Hepatocyte (in vitro differentiated cells): Measurements from ENCODE around the gene ASB16. TPM values are rescaled to one million over a fixed set of nuclear protein-coding genes. Genes with fewer than 3 reads are reported as not detected.
A peak's percentile ranks its signal among the peaks of the same experiment; 100 is the strongest.

ENCODE experiments used
- DNase-seq: peaks from one replicate; pipeline ENCODE4 v3.0.0-alpha.2; 2016; ENCODE audit warnings: low spot score
- H2AFZ ChIP-seq: fragments of 200-600 bp; sonication (generic); 2 replicates; pipeline ENCODE4 v1.6.0; 2016; ENCODE audit warnings: antibody characterized with exemption, mild to moderate bottlenecking
- H3K27ac ChIP-seq: fragments of 200-600 bp; sonication (generic); 2 replicates; pipeline ENCODE4 v1.5.1; 2016; ENCODE audit warnings: mild to moderate bottlenecking
- H3K27me3 ChIP-seq: fragments of 200-600 bp; sonication (generic); 2 replicates; pipeline ENCODE4 v1.6.1; 2016
- H3K36me3 ChIP-seq: fragments of 200-600 bp; sonication (generic); replicated peaks from 2 replicates; pipeline ENCODE4 v1.5.1; 2016; ENCODE audit warnings: low read depth; ENCODE audit not compliant: insufficient read depth
- H3K4me1 ChIP-seq: fragments of 200-600 bp; sonication (generic); 2 replicates; pipeline ENCODE4 v1.5.1; 2016; ENCODE audit warnings: mild to moderate bottlenecking, moderate library complexity; ENCODE audit not compliant: insufficient read depth
- H3K4me2 ChIP-seq: fragments of 200-600 bp; sonication (generic); 2 replicates; pipeline ENCODE4 v1.6.0; 2016
- H3K4me3 ChIP-seq: fragments of 200-600 bp; sonication (generic); 2 replicates; pipeline ENCODE4 v1.5.1; 2016; ENCODE audit warnings: mild to moderate bottlenecking
- H3K79me2 ChIP-seq: fragments of 200-600 bp; sonication (generic); 2 replicates; pipeline ENCODE4 v1.6.0; 2017; ENCODE audit warnings: mild to moderate bottlenecking
- H3K9me2 ChIP-seq: fragments of 200-600 bp; sonication (generic); replicated peaks from 2 replicates; pipeline ENCODE4 v1.6.0; 2017; ENCODE audit warnings: mild to moderate bottlenecking; ENCODE audit not compliant: insufficient read depth
- H3K9me3 ChIP-seq: fragments of 200-600 bp; sonication (generic); 2 replicates; pipeline ENCODE4 v1.5.1; 2016; ENCODE audit warnings: low read depth, mild to moderate bottlenecking
- H4K20me1 ChIP-seq: fragments of 200-600 bp; sonication (generic); 2 replicates; pipeline ENCODE4 v1.6.0; 2016; ENCODE audit warnings: mild to moderate bottlenecking; ENCODE audit not compliant: insufficient read depth, poor library complexity, severe bottlenecking
- EZH2 ChIP-seq: fragments of 200-600 bp; sonication (generic); IDR thresholded peaks from 2 replicates; pipeline ENCODE4 v1.6.1; 2016; ENCODE audit warnings: antibody characterized with exemption, mild to moderate bottlenecking, borderline replicate concordance
- EZH2phosphoT487 ChIP-seq: fragments of 200-600 bp; sonication (generic); IDR thresholded peaks from one replicate; pipeline ENCODE4 v1.6.1; 2018; ENCODE audit warnings: antibody characterized with exemption, mild to moderate bottlenecking, low read depth, moderate library complexity; ENCODE audit not compliant: unreplicated experiment, severe bottlenecking
- WGBS: methylation state at CpG from one replicate; pipeline ENCODE4 v1.1.6; 2016; ENCODE audit warnings: low lambda C conversion rate; ENCODE audit errors: missing lambda C conversion rate; 5-methylcytosine and 5-hydroxymethylcytosine counted together
- microRNA-seq: library from miRNA; unstranded; fragments of <30 nt; microRNA quantifications from one replicate; pipeline ENCODE4, GENCODE V29; 2017
- polyA plus RNA-seq: library from polyadenylated mRNA; unstranded; fragments of >200 nt; fragmentation: Nextera tagmentation; extraction: Ambion mirVana; gene quantifications from 2 replicates; pipeline ENCODE4 v1.2.1, GENCODE V29; 2016
- small RNA-seq: library from RNA; depleted of rRNA; stranded (forward); fragments of <200 nt; gene quantifications from one replicate; pipeline ENCODE3, GENCODE V24; 2014
- total RNA-seq: library from RNA; depleted of rRNA; stranded (reverse); fragments of >200 nt; gene quantifications from 2 replicates; pipeline ENCODE4 v1.2.3, GENCODE V29; 2014
- TF ChIP-seq, protein P1 (sequence below): fragments of 200-600 bp; sonication (generic); IDR thresholded peaks from 2 replicates; pipeline ENCODE4 v1.5.1; 2016; ENCODE audit warnings: antibody characterized with exemption, mild to moderate bottlenecking; ENCODE audit not compliant: poor library complexity

The ASB16 gene
- total and polyA plus RNA-seq, 2 experiments from 2014 or later: 0.23 to 0.71 TPM

DNA sequence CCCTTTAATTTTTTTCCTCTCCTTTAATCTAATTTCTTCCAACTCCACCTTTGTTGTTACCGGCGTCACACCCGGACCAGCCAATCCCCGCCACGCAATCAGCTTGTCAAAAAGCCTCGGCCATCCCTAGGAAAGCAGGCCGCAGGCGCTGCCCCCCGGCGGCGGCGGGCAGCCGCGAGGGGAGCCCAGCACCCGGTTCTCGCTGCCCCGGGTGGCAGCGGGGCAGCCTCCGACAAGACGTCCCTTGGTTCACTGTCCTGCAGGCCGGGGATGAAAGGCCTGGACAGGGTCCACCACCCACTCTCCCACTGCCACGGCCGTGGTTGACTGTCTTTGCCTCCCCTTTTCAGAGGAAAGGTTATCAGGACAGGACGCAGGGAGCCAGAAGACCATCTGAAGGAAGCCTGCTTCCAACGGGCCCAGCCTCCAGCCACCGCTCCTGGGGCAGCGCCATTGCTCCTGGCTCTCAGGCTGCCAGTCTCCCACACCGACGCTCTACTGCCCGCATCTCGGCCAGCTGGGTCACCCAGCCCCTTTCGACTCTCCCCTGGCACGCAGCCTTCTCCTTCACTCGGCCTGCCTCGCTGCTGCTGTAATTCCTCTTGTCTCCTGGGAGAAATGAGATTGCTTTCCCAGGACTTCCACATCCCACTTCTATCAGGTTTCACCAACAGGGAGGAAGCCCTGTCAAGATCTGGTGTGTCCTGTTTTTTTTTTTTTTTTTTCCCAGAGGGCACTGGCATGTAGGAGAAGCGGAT, 51.8 kb downstream of the ASB16 start:
- peak overlapping the region; percentile 58 for H2AFZ ChIP-seq
- H3K4me2 ChIP-seq: peak overlapping the region; percentile 97
- TF ChIP-seq EZH2phosphoT487 (no peak), EZH2 (no peak)
- TF ChIP-seq, protein P1, sequence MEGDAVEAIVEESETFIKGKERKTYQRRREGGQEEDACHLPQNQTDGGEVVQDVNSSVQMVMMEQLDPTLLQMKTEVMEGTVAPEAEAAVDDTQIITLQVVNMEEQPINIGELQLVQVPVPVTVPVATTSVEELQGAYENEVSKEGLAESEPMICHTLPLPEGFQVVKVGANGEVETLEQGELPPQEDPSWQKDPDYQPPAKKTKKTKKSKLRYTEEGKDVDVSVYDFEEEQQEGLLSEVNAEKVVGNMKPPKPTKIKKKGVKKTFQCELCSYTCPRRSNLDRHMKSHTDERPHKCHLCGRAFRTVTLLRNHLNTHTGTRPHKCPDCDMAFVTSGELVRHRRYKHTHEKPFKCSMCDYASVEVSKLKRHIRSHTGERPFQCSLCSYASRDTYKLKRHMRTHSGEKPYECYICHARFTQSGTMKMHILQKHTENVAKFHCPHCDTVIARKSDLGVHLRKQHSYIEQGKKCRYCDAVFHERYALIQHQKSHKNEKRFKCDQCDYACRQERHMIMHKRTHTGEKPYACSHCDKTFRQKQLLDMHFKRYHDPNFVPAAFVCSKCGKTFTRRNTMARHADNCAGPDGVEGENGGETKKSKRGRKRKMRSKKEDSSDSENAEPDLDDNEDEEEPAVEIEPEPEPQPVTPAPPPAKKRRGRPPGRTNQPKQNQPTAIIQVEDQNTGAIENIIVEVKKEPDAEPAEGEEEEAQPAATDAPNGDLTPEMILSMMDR: peak; percentile 18
- H3K4me1 ChIP-seq: peaks cover 20% of the 10 kb centered on the region
- H3K4me3 ChIP-seq: peak overlapping the region; percentile 79
- DNase-seq: peak; percentile 78
- peaks cover 10% of the 10 kb centered on the region for H4K20me1 ChIP-seq
- H3K27ac ChIP-seq: peak overlapping the region; percentile 100
- H3K27me3 ChIP-seq: no peaks in the 10 kb centered on the region
- 3% methylated on average over 36 of the region's 36 CpGs for WGBS
- H3K79me2 ChIP-seq: peaks cover 31% of the 10 kb centered on the region
- no peaks in the 10 kb centered on the region for H3K36me3 ChIP-seq
- no peaks in the 10 kb centered on the region for H3K9me3 ChIP-seq
- no peaks in the 10 kb centered on the region for H3K9me2 ChIP-seq

DNA sequence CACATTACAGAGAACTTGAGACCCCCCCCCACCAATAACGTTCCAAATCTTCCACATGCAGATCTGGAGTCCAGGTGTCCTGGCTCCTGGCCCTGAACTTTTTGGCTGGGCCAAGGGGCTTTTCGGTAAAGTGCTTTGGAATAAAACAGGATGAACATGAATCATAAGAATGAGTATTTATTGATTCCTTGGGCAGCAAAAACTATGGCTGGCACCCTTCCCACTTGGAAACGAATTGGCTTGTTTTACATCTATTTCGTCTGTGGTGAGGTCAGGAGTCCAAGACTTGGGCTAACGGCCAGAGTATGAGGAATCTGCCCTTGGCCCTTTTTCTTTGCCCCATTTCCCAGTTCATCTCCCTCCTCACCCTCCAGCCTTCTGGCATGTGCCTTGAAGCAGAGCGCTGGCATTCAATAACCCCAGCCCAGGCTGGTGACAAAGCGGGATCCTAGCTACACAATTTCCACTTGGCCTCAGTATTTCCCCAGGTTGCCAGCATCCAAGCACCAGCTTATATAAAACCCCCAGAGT, 53.1 kb downstream of the ASB16 start:
- H3K4me2 ChIP-seq: peak overlapping the region; percentile 97
- WGBS: 73% methylated on average over 7 of the region's 7 CpGs
- H3K79me2 ChIP-seq: peaks cover 20% of the 10 kb centered on the region
- no peak overlapping the region for H2AFZ ChIP-seq
- H3K4me1 ChIP-seq: peaks cover 13% of the 10 kb centered on the region
- no peak overlapping the region for H3K27ac ChIP-seq
- no peaks in the 10 kb centered on the region for H3K9me3 ChIP-seq
- no peaks in the 10 kb centered on the region for H3K9me2 ChIP-seq
- H3K4me3 ChIP-seq: no peak overlapping the region
- no peaks in the 10 kb centered on the region for H4K20me1 ChIP-seq
- no peaks in the 10 kb centered on the region for H3K36me3 ChIP-seq
- H3K27me3 ChIP-seq: no peaks in the 10 kb centered on the region
- DNase-seq: no peak
- TF ChIP-seq EZH2phosphoT487 (no peak), EZH2 (no peak)
- TF ChIP-seq, protein P1: no peak

Small RNA genes within 50 kb of the gene (microRNA-seq; reads per million reads assigned to microRNA genes)
- gene MIR6782: not detected

Small RNA genes within 50 kb of the gene (small RNA-seq; reads per million reads assigned to genes)
- gene MIR6782 (not detected), gene RNU6-131P (not detected)

Other genes starting within 250 kb of the ASB16 start
- not detected in 2 replicates for gene PPY, start 228.2 kb upstream of the ASB16 start, total RNA-seq
- gene PPY, start 228.2 kb upstream of the ASB16 start, polyA plus RNA-seq: not detected in 2 replicates
- gene PYY, start 216.8 kb upstream of the ASB16 start, total RNA-seq: 3.2 TPM in 1 of 2 replicates, not detected in the other
- 0.28 and 16.9 TPM in 2 replicates for gene PYY, start 216.8 kb upstream of the ASB16 start, polyA plus RNA-seq
- 11.2 and 14.0 TPM in 2 replicates for gene NAGS, start 166.1 kb upstream of the ASB16 start, total RNA-seq
- 8.0 and 14.4 TPM in 2 replicates for gene NAGS, start 166.1 kb upstream of the ASB16 start, polyA plus RNA-seq
- 41.0 and 43.3 TPM in 2 replicates for gene TMEM101, start 155.7 kb upstream of the ASB16 start, total RNA-seq
- 27.8 and 33.4 TPM in 2 replicates for gene TMEM101, start 155.7 kb upstream of the ASB16 start, polyA plus RNA-seq
- gene LSM12, start 104.0 kb upstream of the ASB16 start, total RNA-seq: 40.4 and 44.7 TPM in 2 replicates
- gene LSM12, start 104.0 kb upstream of the ASB16 start, polyA plus RNA-seq: 44.5 and 45.8 TPM in 2 replicates
- 36.1 and 38.8 TPM in 2 replicates for gene G6PC3, start 100.0 kb upstream of the ASB16 start, total RNA-seq
- gene G6PC3, start 100.0 kb upstream of the ASB16 start, polyA plus RNA-seq: 132 and 140 TPM in 2 replicates
- gene HDAC5, start 47.1 kb upstream of the ASB16 start, total RNA-seq: 28.5 and 33.9 TPM in 2 replicates
- gene HDAC5, start 47.1 kb upstream of the ASB16 start, polyA plus RNA-seq: 32.3 and 42.7 TPM in 2 replicates
- 1.8 and 2.0 TPM in 2 replicates for gene HROB, start 28.8 kb upstream of the ASB16 start, total RNA-seq
- gene HROB, start 28.8 kb upstream of the ASB16 start, polyA plus RNA-seq: 5.7 and 5.9 TPM in 2 replicates
- 27.7 and 31.3 TPM in 2 replicates for gene TMUB2, start 16.3 kb downstream of the ASB16 start, total RNA-seq
- gene TMUB2, start 16.3 kb downstream of the ASB16 start, polyA plus RNA-seq: 46.8 and 54.6 TPM in 2 replicates
- 64.0 and 64.3 TPM in 2 replicates for gene ATXN7L3, start 29.2 kb downstream of the ASB16 start, total RNA-seq
- 28.7 and 29.2 TPM in 2 replicates for gene ATXN7L3, start 29.2 kb downstream of the ASB16 start, polyA plus RNA-seq
- 35.0 and 38.9 TPM in 2 replicates for gene UBTF, start 49.0 kb downstream of the ASB16 start, total RNA-seq
- 37.2 and 41.1 TPM in 2 replicates for gene UBTF, start 49.0 kb downstream of the ASB16 start, polyA plus RNA-seq
- not detected in 2 replicates for gene SLC4A1, start 97.4 kb downstream of the ASB16 start, total RNA-seq
- gene SLC4A1, start 97.4 kb downstream of the ASB16 start, polyA plus RNA-seq: not detected in 2 replicates
- gene RUNDC3A, start 137.9 kb downstream of the ASB16 start, total RNA-seq: 2.0 and 2.1 TPM in 2 replicates
- 0.40 and 2.3 TPM in 2 replicates for gene RUNDC3A, start 137.9 kb downstream of the ASB16 start, polyA plus RNA-seq
- gene SLC25A39, start 154.1 kb downstream of the ASB16 start, total RNA-seq: 92.7 and 108 TPM in 2 replicates
- gene SLC25A39, start 154.1 kb downstream of the ASB16 start, polyA plus RNA-seq: 179 and 191 TPM in 2 replicates
- gene GRN, start 174.6 kb downstream of the ASB16 start, total RNA-seq: 210 and 299 TPM in 2 replicates
- 785 and 828 TPM in 2 replicates for gene GRN, start 174.6 kb downstream of the ASB16 start, polyA plus RNA-seq
- 12.8 and 13.9 TPM in 2 replicates for gene FAM171A2, start 193.1 kb downstream of the ASB16 start, total RNA-seq
- 19.4 and 22.8 TPM in 2 replicates for gene FAM171A2, start 193.1 kb downstream of the ASB16 start, polyA plus RNA-seq
- gene ITGA2B, start 218.9 kb downstream of the ASB16 start, total RNA-seq: 0.77 TPM in 1 of 2 replicates, not detected in the other
- gene ITGA2B, start 218.9 kb downstream of the ASB16 start, polyA plus RNA-seq: 1.0 and 3.6 TPM in 2 replicates